DND-41 (cell line): ENCODE results near the gene PLAGL1.

Experiments
- CTCF ChIP-seq: IDR thresholded peaks from 2 replicates; pipeline ENCODE4 v1.5.1; 2012; ENCODE audit warnings: borderline replicate concordance, low read length, moderate library complexity, mild to moderate bottlenecking; ENCODE audit not compliant: poor library complexity, severe bottlenecking; ENCODE audit errors: extremely low read depth
- EZH2 ChIP-seq: IDR thresholded peaks from 3 replicates; pipeline ENCODE4 v1.6.1; 2012; ENCODE audit warnings: borderline replicate concordance, low read depth, mild to moderate bottlenecking, moderate library complexity, low read length, inconsistent platforms; ENCODE audit not compliant: severe bottlenecking

DNA sequence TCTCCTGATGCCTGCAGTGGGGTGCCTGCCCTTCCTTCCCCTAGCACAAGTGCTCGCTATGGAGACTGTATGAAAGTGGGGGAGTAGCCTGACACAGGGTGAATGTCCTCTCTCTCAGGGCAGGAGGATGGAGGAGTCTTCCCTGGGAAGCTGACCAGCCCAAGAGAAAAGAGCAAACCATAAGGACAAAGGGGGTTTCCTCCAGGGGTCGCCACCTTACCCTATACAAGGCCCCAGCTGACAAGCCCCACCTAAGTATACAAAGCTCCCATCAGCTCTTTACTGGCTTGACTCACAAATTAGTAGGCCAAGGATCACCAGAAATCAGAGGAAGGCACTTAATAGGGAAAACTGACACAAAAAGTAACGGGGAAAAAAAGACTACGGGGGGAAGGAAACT, 54.1 kb downstream of the PLAGL1 start:
- no peak for TF ChIP-seq CTCF
- no peak for TF ChIP-seq EZH2
